LNCaP clone FGC (cell line): Measurements from ENCODE around the gene SCYGR7.
A peak's percentile ranks its signal among the peaks of the same experiment; 100 is the strongest.
"Not testable (repeated sequence)": the region's sequence is repeated elsewhere in the genome, so short reads cannot be mapped to it uniquely, and the experiment has no call there.

Experiments
- DNase-seq: peaks from one replicate; pipeline ENCODE4 v3.0.0-alpha.2; 2011; ENCODE audit warnings: low read depth
- H3K4me3 ChIP-seq: 2 replicates; pipeline ENCODE4 v1.5.1; 2011; ENCODE audit warnings: mild to moderate bottlenecking, low read depth, low read length, control low read depth
- CTCF ChIP-seq: IDR thresholded peaks from 2 replicates; pipeline ENCODE4 v1.5.1; 2012; ENCODE audit warnings: mild to moderate bottlenecking; ENCODE audit not compliant: control insufficient read depth, insufficient read depth; ENCODE audit errors: extremely low read depth

Gene SCYGR7

GRCh38 chr2:227719641-227720040 lies 8.5 kb upstream of the SCYGR7 start:
- no peak for DNase-seq
- H3K4me3 ChIP-seq = no peak overlapping the region
- no peak for TF ChIP-seq CTCF

- H3K4me3 ChIP-seq = no peak overlapping the region
- no peak for DNase-seq
- no peak for TF ChIP-seq CTCF
These were observed 7.5 kb upstream of the SCYGR7 start for GRCh38 chr2:227720680-227721079.

GRCh38 chr2:227722821-227723220 lies 5.3 kb upstream of the SCYGR7 start:
- H3K4me3 ChIP-seq, DNase-seq: not testable (repeated sequence)

GRCh38 chr2:227724394-227725039 lies 3.6 kb upstream of the SCYGR7 start, which contains the start of gene SCYGR6:
TSS of gene SCYGR6 (minus strand) at chr2:227724757. CDS start at chr2:227724757, 0 bp downstream.
- H3K4me3 ChIP-seq = no peak within 1 kb of the TSS
- TF ChIP-seq CTCF = no peak
- DNase-seq = no peak

- TF ChIP-seq CTCF = no peak
- DNase-seq = no peak
- H3K4me3 ChIP-seq = no peak overlapping the region
These were observed 11.2 kb downstream of the SCYGR7 start for GRCh38 chr2:227739351-227739750.

- TF ChIP-seq CTCF = 0 out of 2 replicates have a peak, but pooled peaks have one; percentile 5
These were observed 12.6 kb downstream of the SCYGR7 start for GRCh38 chr2:227740705-227741104.

GRCh38 chr2:227745594-227745993 lies 17.5 kb downstream of the SCYGR7 start, which contains the start of gene SCYGR8:
TSS of gene SCYGR8 (plus strand) at chr2:227745894. CDS start at chr2:227745894, 0 bp downstream.
- no peak for DNase-seq
- no peak within 1 kb of the TSS for H3K4me3 ChIP-seq
- no peak for TF ChIP-seq CTCF

More at GRCh38 chr2:227740705-227741104, 12.6 kb downstream of the SCYGR7 start:
- not testable (repeated sequence) for DNase-seq, H3K4me3 ChIP-seq
